GM12872 (cell line): ENCODE data around the gene COX8A.

Experiments
- CTCF ChIP-seq: IDR thresholded peaks from 3 replicates; pipeline ENCODE4 v1.5.1; 2011; ENCODE audit warnings: low read depth, mild to moderate bottlenecking, low read length, moderate library complexity; ENCODE audit not compliant: insufficient read depth

The COX8A gene

GRCh38 chr11:64000740-64001483 is 26.5 kb downstream of the COX8A start:
- TF ChIP-seq CTCF: no peak

- no peak for TF ChIP-seq CTCF
Measured at GRCh38 chr11:64001484-64002420, 27.3 kb downstream of the COX8A start.

- no peak for TF ChIP-seq CTCF
Measured at GRCh38 chr11:64003807-64004589, 29.6 kb downstream of the COX8A start.

GRCh38 chr11:64004590-64004984 is 30.2 kb downstream of the COX8A start:
- no peak for TF ChIP-seq CTCF

- TF ChIP-seq CTCF: no peak
Measured at GRCh38 chr11:64005691-64006090, 31.3 kb downstream of the COX8A start.

- no peak for TF ChIP-seq CTCF
Measured at GRCh38 chr11:64006398-64006797, 32.0 kb downstream of the COX8A start.

GRCh38 chr11:64007160-64007628 is 32.8 kb downstream of the COX8A start:
- TF ChIP-seq CTCF: no peak
